WTC11 (cell line): ENCODE data around the gene SHOC2.

Experiments
- ATF3 ChIP-seq: sonication (generic); formaldehyde crosslinking; conservative IDR thresholded peaks from 2 replicates; pipeline ENCODE4 v1.8.1; 2022; ENCODE audit warnings: mild to moderate bottlenecking, missing genetic modification reagents
- ETV6 ChIP-seq: sonication (generic); formaldehyde crosslinking; IDR thresholded peaks from 2 replicates; pipeline ENCODE4 v1.8.1; 2022; ENCODE audit warnings: mild to moderate bottlenecking, missing genetic modification reagents
- GABPB1 ChIP-seq: sonication (generic); formaldehyde crosslinking; IDR thresholded peaks from 2 replicates; pipeline ENCODE4 v1.8.1; 2023; ENCODE audit warnings: mild to moderate bottlenecking, missing genetic modification reagents
- MLX ChIP-seq: sonication (generic); formaldehyde crosslinking; IDR thresholded peaks from 2 replicates; pipeline ENCODE4 v1.8.1; 2023; ENCODE audit warnings: mild to moderate bottlenecking, missing genetic modification reagents, moderate library complexity
- NFYB ChIP-seq: sonication (generic); formaldehyde crosslinking; conservative IDR thresholded peaks from 2 replicates; pipeline ENCODE4 v1.8.0; 2022; ENCODE audit warnings: low read depth, missing genetic modification reagents
- USF2 ChIP-seq: sonication (generic); formaldehyde crosslinking; IDR thresholded peaks from 2 replicates; pipeline ENCODE4 v1.8.1; 2023; ENCODE audit warnings: mild to moderate bottlenecking, missing genetic modification reagents, moderate library complexity

- TF ChIP-seq MLX (CRISPR knock-in tag) (no peak), NFYB (CRISPR knock-in tag) (no peak), GABPB1 (CRISPR knock-in tag) (peak; percentile 62), USF2 (CRISPR knock-in tag) (no peak), ETV6 (CRISPR knock-in tag) (no peak; the same call in 1 of the 2 replicates), ATF3 (CRISPR knock-in tag) (no peak)
Observed at GRCh38 chr10:110918643-110919348, 608 bp upstream of the SHOC2 start, which contains the start of gene BBIP1.
